Measurements from ENCODE around the gene AXIN1. TPM values are rescaled to one million over a fixed set of nuclear protein-coding genes. Genes with fewer than 3 reads are reported as not detected.
"Not testable (repeated sequence)": the region's sequence is repeated elsewhere in the genome, so short reads cannot be mapped to it uniquely, and the experiment has no call there.

The AXIN1 gene
- total and polyA plus RNA-seq, 2 donors (not counting 1 experiment from before 2014, with no cell fraction given): 5.1 to 18.7 TPM

DNA sequence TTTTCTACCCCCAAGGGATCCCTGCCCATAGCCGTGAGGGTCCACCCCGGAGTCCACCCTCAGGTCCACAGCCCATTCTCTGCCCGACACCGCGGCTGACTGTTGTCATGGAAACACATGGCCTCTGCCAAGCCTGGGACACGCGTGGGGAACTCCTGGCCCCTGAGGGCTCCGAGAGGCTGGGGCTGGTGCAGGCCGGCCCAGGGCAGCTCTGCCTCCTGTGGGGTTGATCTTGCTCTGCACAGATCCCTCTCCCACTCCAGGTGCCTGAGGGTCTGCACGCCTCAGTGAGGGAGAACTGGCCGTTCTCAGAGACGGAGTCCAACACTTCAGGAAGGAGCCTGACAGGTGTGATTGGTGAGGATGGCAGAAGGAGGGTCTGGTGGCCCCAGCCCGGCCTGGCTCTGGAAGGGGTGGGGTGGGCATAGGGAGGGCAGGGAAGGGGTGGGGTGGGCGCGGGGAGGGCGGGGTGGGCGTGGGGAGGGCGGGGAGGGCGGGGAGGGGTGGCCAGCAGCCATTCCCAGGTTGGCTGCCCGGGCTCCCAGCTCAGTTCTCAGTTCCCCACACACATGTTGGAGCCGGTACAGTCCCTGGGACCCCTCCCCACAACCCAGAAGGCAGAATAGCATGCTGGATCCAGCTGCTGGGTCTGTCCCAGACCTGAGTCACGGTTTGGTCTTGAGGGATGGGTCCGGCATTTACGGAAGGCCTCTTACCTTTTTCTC is 11.4 kb upstream of the AXIN1 start:
- Histone ChIP-seq H3K27ac (ENCODE audit: insufficient read depth, low read length) (no peak overlapping the region), H4K20me1 (ENCODE audit: control insufficient read depth, extremely low read depth, insufficient read depth, low read length) (no peaks in the 10 kb centered on the region), H3K4me3 (replicated peaks in 1 of 4; ENCODE audit: control extremely low read depth in 1 of 4, insufficient read depth in 1 of 4, low read depth in 3 of 4, low read length in 4 of 4) (no peak overlapping the region), H3K9me3 (ENCODE audit: control insufficient read depth, insufficient read depth, low read depth, low read length) (no peaks in the 10 kb centered on the region), H3K79me2 (ENCODE audit: control insufficient read depth, insufficient read depth, low read length) (no peaks in the 10 kb centered on the region), H3K27me3 (ENCODE audit: control insufficient read depth, insufficient read depth, low read length) (no peaks in the 10 kb centered on the region), H2AFZ (ENCODE audit: low read length) (no peak overlapping the region), H3K9ac (ENCODE audit: insufficient read depth, low read length) (no peak overlapping the region), H3K4me2 (ENCODE audit: extremely low read depth, insufficient read depth, low read length) (no peak overlapping the region), H3K36me3 (ENCODE audit: control insufficient read depth, insufficient read depth, low read length) (peaks cover 22% of the 10 kb centered on the region), H3K4me1 (ENCODE audit: control insufficient read depth, extremely low read depth, insufficient read depth, low read length) (no peaks in the 10 kb centered on the region)
- TF ChIP-seq, protein P1, sequence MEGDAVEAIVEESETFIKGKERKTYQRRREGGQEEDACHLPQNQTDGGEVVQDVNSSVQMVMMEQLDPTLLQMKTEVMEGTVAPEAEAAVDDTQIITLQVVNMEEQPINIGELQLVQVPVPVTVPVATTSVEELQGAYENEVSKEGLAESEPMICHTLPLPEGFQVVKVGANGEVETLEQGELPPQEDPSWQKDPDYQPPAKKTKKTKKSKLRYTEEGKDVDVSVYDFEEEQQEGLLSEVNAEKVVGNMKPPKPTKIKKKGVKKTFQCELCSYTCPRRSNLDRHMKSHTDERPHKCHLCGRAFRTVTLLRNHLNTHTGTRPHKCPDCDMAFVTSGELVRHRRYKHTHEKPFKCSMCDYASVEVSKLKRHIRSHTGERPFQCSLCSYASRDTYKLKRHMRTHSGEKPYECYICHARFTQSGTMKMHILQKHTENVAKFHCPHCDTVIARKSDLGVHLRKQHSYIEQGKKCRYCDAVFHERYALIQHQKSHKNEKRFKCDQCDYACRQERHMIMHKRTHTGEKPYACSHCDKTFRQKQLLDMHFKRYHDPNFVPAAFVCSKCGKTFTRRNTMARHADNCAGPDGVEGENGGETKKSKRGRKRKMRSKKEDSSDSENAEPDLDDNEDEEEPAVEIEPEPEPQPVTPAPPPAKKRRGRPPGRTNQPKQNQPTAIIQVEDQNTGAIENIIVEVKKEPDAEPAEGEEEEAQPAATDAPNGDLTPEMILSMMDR (conservative IDR thresholded peaks at IDR 0.05 in 1 of 2, IDR thresholded peaks at IDR 0.05 in 1 of 2; ENCODE audit: low read depth in 1 of 2, low read length in 2 of 2): no peak
- TF ChIP-seq EZH2 (IDR thresholded peaks at IDR 0.05; ENCODE audit: low read length, missing control alignments): no peak
- no peak for DNase-seq (ENCODE audit: low read depth in 2 of 2)

DNA sequence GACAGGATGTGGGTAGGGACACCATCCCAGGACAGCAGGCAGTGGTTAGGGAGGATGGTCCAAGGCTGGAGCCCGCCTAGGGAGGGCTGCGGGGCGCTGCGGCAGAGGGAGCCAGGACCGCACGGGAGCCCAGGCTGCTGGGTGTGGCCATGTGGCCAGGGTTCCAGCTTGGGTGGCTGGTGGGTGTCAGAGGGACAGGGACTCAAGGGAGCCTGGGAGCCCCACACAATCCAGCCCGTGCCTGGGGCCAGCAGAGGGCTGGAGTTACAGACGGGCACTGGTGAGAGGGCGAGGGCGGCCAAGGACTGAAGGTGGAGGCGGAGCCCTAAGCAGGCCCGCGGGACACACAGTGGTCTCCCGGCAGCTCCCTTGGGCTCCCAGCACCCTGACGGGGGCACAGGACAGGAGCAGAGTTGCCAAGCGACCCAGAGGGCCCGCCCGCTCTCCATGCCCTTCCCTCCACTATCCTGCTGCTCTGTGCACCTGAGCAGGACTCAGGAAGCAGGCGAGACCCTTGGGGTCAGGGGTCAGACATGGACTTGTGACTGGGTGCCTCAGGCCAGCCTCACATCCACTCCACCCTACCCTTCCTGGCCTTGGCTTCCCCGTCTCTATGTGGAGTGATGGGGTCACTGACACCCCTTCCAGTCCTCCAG is 10.7 kb upstream of the AXIN1 start:
- no peak for DNase-seq (ENCODE audit: low read depth in 2 of 2)
- Histone ChIP-seq H4K20me1 (ENCODE audit: control insufficient read depth, extremely low read depth, insufficient read depth, low read length) (no peaks in the 10 kb centered on the region), H3K9ac (ENCODE audit: insufficient read depth, low read length) (no peak overlapping the region), H2AFZ (ENCODE audit: low read length) (no peak overlapping the region), H3K79me2 (ENCODE audit: control insufficient read depth, insufficient read depth, low read length) (no peaks in the 10 kb centered on the region), H3K36me3 (ENCODE audit: control insufficient read depth, insufficient read depth, low read length) (peaks cover 18% of the 10 kb centered on the region), H3K4me2 (ENCODE audit: extremely low read depth, insufficient read depth, low read length) (no peak overlapping the region), H3K9me3 (ENCODE audit: control insufficient read depth, insufficient read depth, low read depth, low read length) (no peaks in the 10 kb centered on the region), H3K27me3 (ENCODE audit: control insufficient read depth, insufficient read depth, low read length) (no peaks in the 10 kb centered on the region), H3K4me1 (ENCODE audit: control insufficient read depth, extremely low read depth, insufficient read depth, low read length) (no peaks in the 10 kb centered on the region), H3K27ac (ENCODE audit: insufficient read depth, low read length) (no peak overlapping the region), H3K4me3 (replicated peaks in 1 of 4; ENCODE audit: control extremely low read depth in 1 of 4, insufficient read depth in 1 of 4, low read depth in 3 of 4, low read length in 4 of 4) (no peak overlapping the region)
- TF ChIP-seq, protein P1 (conservative IDR thresholded peaks at IDR 0.05 in 1 of 2, IDR thresholded peaks at IDR 0.05 in 1 of 2; ENCODE audit: low read depth in 1 of 2, low read length in 2 of 2): no peak
- TF ChIP-seq EZH2 (IDR thresholded peaks at IDR 0.05; ENCODE audit: low read length, missing control alignments): no peak

DNA sequence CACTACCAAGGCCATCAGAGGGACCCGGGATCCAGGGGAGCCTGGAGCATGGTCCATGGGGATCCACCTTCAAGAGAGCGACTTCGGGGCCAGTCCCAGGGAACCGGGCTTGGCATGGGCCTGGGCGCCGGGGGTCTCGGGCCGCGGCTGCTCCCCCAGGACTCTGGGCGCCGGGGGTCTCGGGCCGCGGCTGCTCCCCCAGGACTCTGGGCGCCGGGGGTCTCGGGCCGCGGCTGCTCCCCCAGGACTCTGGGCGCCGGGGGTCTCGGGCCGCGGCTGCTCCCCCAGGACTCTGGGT is 10.1 kb upstream of the AXIN1 start:
- not testable (repeated sequence) for H3K4me2 ChIP-seq (ENCODE audit: extremely low read depth, insufficient read depth, low read length); H4K20me1 ChIP-seq (ENCODE audit: control insufficient read depth, extremely low read depth, insufficient read depth, low read length)

More for the DNA sequence above, 10.1 kb upstream of the AXIN1 start:
- not testable (repeated sequence) for H3K27ac ChIP-seq (ENCODE audit: insufficient read depth, low read length); H3K4me1 ChIP-seq (ENCODE audit: control insufficient read depth, extremely low read depth, insufficient read depth, low read length); H3K9ac ChIP-seq (ENCODE audit: insufficient read depth, low read length); H3K4me3 ChIP-seq (replicated peaks in 1 of 4; ENCODE audit: control extremely low read depth in 1 of 4, insufficient read depth in 1 of 4, low read depth in 3 of 4, low read length in 4 of 4); H3K9me3 ChIP-seq (ENCODE audit: control insufficient read depth, insufficient read depth, low read depth, low read length); DNase-seq (ENCODE audit: low read depth in 2 of 2); H2AFZ ChIP-seq (ENCODE audit: low read length); H3K27me3 ChIP-seq (ENCODE audit: control insufficient read depth, insufficient read depth, low read length); H3K79me2 ChIP-seq (ENCODE audit: control insufficient read depth, insufficient read depth, low read length)
- peaks cover 12% of the 10 kb centered on the region for H3K36me3 ChIP-seq (ENCODE audit: control insufficient read depth, insufficient read depth, low read length)
